BE2C (cell line): ENCODE measurements around the gene SKIL.

ENCODE experiments used
- DNase-seq: peaks from one replicate; pipeline ENCODE4 v3.0.0-alpha.2; 2020
- H3K27me3 ChIP-seq: fragments of 250-450 bp; sonication (Bioruptor Pico); 2 replicates; pipeline ENCODE4 v1.5.1; 2020; ENCODE audit warnings: mild to moderate bottlenecking
- H3K36me3 ChIP-seq: fragments of 250-450 bp; sonication (Bioruptor Pico); 2 replicates; pipeline ENCODE4 v1.5.1; 2020; ENCODE audit warnings: mild to moderate bottlenecking
- H3K4me1 ChIP-seq: fragments of 250-450 bp; sonication (Bioruptor Pico); 2 replicates; pipeline ENCODE4 v1.5.1; 2020
- H3K4me3 ChIP-seq: 2 replicates; pipeline ENCODE4 v1.5.1; 2011; ENCODE audit warnings: low read depth, low read length
- H3K9me3 ChIP-seq: fragments of 250-450 bp; sonication (Bioruptor Pico); 2 replicates; pipeline ENCODE4 v1.5.1; 2020
- CTCF ChIP-seq: IDR thresholded peaks from 2 replicates; pipeline ENCODE4 v1.5.1; 2012; ENCODE audit warnings: mild to moderate bottlenecking, low read depth, low read length

The SKIL gene

GRCh38 chr3:170419557-170420087 is 62.1 kb downstream of the SKIL start:
- DNase-seq: no peak
- Histone ChIP-seq H3K4me1 (no peaks in the 10 kb centered on the region; the same call in 1 of the 2 replicates), H3K36me3 (no peaks in the 10 kb centered on the region), H3K4me3 (no peak overlapping the region), H3K27me3 (no peaks in the 10 kb centered on the region), H3K9me3 (no peaks in the 10 kb centered on the region)
- TF ChIP-seq CTCF: no peak

- Histone ChIP-seq H3K27me3 (no peaks in the 10 kb centered on the region), H3K36me3 (no peaks in the 10 kb centered on the region), H3K9me3 (no peaks in the 10 kb centered on the region), H3K4me1 (no peaks in the 10 kb centered on the region; the same call in 1 of the 2 replicates), H3K4me3 (no peak overlapping the region)
- no peak for TF ChIP-seq CTCF
- DNase-seq: no peak
These were observed 62.8 kb downstream of the SKIL start for GRCh38 chr3:170420307-170420821.

GRCh38 chr3:170421111-170421641 is 63.7 kb downstream of the SKIL start:
- no peak for TF ChIP-seq CTCF
- Histone ChIP-seq H3K9me3 (no peaks in the 10 kb centered on the region), H3K27me3 (no peaks in the 10 kb centered on the region), H3K36me3 (no peaks in the 10 kb centered on the region), H3K4me3 (no peak overlapping the region), H3K4me1 (peaks cover 5% of the 10 kb centered on the region)
- DNase-seq: no peak

- Histone ChIP-seq H3K4me1 (peaks cover 5% of the 10 kb centered on the region), H3K4me3 (no peak overlapping the region), H3K27me3 (no peaks in the 10 kb centered on the region), H3K9me3 (no peaks in the 10 kb centered on the region), H3K36me3 (no peaks in the 10 kb centered on the region)
- DNase-seq: no peak
- TF ChIP-seq CTCF: no peak
These were observed 64.2 kb downstream of the SKIL start for GRCh38 chr3:170421758-170422157.

- Histone ChIP-seq H3K4me3 (no peak overlapping the region), H3K36me3 (no peaks in the 10 kb centered on the region), H3K4me1 (peaks cover 5% of the 10 kb centered on the region; the same call in 1 of the 2 replicates), H3K27me3 (no peaks in the 10 kb centered on the region), H3K9me3 (no peaks in the 10 kb centered on the region)
- no peak for TF ChIP-seq CTCF
- no peak for DNase-seq
These were observed 65.6 kb downstream of the SKIL start for GRCh38 chr3:170423001-170423615.

GRCh38 chr3:170424879-170425278 is 67.4 kb downstream of the SKIL start:
- no peaks in the 10 kb centered on the region for H3K27me3 ChIP-seq
- H3K4me3 ChIP-seq: no peak overlapping the region
- no peak for DNase-seq
- no peak for TF ChIP-seq CTCF
- H3K36me3 ChIP-seq: no peaks in the 10 kb centered on the region
- H3K4me1 ChIP-seq: peaks cover 5% of the 10 kb centered on the region; the same call in 1 of the 2 replicates
- H3K9me3 ChIP-seq: no peaks in the 10 kb centered on the region
